Stimulated activated naive CD4-positive, alpha-beta T cell (primary cell): ENCODE results near the gene BBX.
A peak's percentile ranks its signal among the peaks of the same experiment; 100 is the strongest.

ENCODE experiments used
- DNase-seq, 6 experiments: peaks; one replicate each; lab custom pipeline; 2025; lab: John Stamatoyannopoulos, UW

The BBX gene

GRCh38 chr3:107522510-107523288, at the start of gene BBX:
TSS of gene BBX (plus strand) at chr3:107522962. CDS start at chr3:107710461, 187,499 bp downstream.
- peak; percentile 83 to 97 (median 96) for DNase-seq

- DNase-seq, result no peak
Measured at GRCh38 chr3:107476462-107476861, 46.3 kb upstream of the BBX start.

DNA sequence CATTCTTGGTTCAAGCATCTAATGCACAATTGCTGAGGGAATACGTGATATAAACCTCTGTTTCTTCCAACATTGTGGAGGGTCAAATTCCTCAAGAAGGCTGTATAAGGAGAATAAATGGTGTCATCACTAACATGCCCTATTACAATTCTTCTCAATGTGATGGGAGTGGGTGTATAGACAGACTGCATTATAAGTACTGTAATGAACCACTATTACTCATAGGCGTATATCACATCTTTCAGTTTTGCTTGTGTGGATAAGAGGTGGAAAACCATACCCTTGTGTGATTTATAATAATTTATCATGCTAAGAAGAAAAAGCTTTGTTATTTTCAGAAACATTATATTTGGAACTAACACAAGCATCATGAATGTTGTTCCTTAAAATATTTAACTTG, 35.3 kb upstream of the BBX start:
- no peak for DNase-seq

DNA sequence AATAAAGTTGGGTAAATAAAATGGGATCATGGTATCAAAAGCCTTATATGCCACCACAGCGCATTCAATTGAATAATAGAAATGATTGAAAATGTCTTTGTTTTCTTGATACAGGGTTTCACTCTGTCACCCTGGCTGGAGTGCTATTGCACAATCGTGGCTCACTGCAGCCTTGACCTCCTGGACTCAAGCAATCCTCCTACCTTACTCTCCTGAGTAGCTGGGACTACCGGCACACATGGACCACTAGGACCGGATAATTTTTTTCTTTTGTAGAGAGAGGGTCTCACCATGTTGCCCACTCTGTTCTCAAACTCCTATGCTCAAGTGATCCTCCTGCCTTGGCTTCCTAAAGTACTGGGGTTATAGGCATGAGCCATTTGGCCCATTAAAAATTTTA, 33.8 kb upstream of the BBX start:
- no peak for DNase-seq

GRCh38 chr3:107493134-107493533, 29.6 kb upstream of the BBX start:
- no peak for DNase-seq

DNA sequence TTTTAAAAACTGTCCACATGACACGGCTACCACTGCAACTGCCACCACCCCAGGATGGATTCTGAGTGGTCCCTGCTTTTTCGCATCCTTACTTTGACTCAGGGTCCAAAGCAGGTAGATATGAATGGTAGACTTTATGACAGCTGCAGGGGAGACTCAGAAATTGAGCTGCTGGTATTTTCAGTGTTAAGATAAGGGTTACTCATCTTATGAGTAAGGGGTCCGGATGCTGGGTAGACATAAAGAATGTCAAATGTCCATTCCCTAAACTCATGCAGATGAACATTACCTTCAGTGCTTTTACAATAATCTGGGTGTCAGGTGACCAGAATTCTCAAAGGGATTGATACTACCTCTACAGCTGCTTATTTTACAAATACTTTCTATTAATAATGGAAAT, 25.9 kb upstream of the BBX start:
- no peak for DNase-seq

DNA sequence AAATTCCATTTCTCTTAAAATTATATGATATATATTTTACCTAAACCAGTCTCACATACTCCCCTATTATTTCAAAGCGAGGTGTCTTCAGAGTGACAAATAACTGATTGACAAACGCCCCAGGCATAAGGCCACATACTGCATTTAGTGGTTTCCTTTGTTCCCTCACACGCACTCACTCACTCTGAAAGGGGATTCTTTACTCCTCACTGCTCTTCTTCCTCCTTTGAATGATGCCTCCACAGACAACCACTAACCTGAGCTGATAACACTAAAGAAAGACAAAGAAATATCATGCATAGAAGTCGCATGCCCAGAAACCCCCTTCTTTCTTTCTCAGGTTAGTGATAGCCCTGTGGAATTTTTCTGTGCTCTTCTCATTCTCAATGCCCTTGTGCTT, 24.1 kb upstream of the BBX start:
- DNase-seq, result no peak

- no peak for DNase-seq
Measured at GRCh38 chr3:107506458-107506857, 16.3 kb upstream of the BBX start.

DNA sequence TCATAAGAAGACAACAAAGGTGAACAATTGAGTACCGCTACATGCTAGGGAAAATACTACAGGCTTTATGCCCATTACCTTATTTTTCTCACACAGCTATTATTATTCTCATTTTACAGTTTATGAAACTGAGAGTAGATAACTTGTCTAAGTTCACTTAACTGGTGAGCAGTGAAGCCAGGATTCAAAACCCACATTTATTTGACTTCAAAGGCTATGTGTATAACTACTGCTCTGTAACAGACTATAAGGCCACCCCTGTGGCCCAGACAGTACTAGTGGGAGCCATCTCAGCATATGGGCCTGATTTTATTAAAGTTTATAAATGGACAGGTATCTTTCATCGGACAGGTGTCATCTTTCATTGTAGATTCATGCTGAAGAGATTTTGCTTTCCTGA, 14.4 kb upstream of the BBX start:
- DNase-seq, result no peak

DNA sequence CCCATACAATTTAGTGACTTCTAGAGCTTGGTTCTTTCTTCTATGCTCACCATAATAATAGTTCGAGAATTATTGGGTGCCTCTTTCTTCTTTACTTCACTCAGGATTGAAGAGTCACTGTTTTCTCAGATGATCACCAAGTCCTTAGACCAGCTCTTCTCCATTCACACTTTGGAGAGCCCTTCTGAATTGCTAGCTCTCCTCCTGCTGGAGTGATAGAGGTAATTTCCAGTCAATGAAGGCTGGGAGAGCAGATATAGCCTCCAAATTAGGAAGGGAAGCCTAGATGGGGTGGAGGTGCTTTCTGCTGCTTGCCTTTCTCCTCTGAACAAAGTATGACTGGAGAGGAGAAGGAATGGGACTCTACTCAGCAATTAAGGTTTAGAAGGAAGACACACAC, 10.7 kb upstream of the BBX start:
- no peak for DNase-seq

DNA sequence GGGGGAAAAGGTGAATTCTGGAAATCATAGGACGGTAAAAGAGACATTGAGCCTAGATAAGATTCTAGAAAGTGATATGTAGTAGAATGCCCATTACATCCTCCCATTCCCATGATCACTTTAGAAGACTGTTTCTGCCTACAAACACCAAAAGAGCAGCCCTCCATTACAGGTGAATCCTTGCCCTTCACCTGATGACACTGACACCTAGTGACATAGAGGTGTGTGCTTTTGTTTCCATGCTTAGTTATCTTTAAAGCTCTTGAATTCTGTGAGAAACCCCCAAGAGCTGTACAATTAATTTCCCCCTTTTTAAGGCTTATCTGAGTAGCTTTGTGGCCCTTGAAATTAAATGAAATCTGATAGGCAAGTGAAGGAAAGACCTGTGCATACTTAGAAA, 8.3 kb upstream of the BBX start:
- no peak for DNase-seq

DNA sequence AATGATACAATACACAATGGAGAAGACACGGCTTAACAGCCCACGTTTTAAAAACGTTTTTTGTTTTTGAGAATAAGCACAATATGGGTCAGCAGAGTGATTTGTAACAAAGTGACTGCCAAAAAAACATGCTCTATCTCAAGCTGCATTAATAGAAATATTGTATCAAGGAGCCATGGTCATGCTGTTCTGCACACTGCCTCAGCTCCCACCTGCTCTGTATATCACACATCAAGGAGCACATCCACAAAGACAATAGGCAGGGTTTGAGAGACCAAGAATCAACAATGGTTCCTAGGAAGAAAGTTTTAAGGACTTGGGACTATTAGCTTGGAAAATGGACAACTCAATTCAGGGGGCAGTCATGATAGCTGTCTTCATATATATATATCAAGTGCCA, 6.3 kb upstream of the BBX start:
- DNase-seq, result no peak

DNA sequence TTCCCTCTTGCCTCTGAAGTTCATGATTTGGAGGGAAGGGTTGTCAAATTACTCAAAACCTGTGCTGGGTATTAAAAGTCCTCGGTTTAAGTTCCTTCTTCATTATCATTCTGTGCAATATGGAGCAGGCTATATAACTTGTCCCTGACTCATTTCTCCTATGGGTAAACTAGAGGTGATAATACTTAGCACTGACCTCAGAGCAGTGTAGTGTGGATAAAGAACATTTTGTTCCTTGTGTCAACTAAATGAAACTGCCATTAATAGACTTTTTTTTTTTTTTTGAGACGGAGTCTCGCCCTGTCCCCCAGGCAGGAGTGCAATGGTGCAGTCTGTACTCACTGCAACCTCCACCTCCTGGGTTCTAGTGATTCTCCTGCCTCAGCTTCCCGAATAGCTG, 2.2 kb upstream of the BBX start:
- DNase-seq, result no peak

DNA sequence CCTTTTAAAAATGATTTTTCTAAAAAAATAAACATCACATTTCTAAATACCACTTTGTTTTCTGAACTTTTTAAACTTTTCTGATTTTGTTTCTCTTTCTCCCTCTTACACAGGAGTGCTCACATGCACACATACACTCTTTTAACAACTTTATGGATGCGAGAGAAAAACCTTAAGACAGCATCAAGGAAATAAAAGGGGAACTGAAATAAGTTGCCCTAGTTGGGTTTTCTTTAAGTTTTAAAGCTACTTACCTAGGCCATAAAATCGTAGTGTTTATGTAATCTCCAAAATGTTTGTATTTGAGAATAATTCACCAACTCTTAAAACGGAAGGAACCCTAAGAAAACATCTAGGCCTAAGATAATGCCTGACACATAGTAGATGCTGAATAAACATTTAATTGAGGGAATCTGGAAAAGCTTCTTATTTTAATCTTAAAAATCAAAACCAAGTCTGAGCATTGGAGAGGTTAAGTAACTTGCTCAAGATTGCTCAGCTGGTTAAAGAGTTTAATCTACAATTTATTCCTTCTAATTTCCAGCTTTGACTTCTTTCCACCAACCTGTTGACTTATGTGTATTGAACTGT, 1.2 kb upstream of the BBX start:
- no peak for DNase-seq

GRCh38 chr3:107523289-107523538, 452 bp downstream of the BBX start:
- peak; percentile 55 to 84 (median 65) for DNase-seq

GRCh38 chr3:107523539-107524325, 970 bp downstream of the BBX start:
- peak in 4 of 6 experiments; percentile 2 to 75 (median 48) for DNase-seq

GRCh38 chr3:107524326-107524840, 1.6 kb downstream of the BBX start:
- DNase-seq, result peak in 5 of 6 experiments; percentile 1 to 74 (median 36)

DNA sequence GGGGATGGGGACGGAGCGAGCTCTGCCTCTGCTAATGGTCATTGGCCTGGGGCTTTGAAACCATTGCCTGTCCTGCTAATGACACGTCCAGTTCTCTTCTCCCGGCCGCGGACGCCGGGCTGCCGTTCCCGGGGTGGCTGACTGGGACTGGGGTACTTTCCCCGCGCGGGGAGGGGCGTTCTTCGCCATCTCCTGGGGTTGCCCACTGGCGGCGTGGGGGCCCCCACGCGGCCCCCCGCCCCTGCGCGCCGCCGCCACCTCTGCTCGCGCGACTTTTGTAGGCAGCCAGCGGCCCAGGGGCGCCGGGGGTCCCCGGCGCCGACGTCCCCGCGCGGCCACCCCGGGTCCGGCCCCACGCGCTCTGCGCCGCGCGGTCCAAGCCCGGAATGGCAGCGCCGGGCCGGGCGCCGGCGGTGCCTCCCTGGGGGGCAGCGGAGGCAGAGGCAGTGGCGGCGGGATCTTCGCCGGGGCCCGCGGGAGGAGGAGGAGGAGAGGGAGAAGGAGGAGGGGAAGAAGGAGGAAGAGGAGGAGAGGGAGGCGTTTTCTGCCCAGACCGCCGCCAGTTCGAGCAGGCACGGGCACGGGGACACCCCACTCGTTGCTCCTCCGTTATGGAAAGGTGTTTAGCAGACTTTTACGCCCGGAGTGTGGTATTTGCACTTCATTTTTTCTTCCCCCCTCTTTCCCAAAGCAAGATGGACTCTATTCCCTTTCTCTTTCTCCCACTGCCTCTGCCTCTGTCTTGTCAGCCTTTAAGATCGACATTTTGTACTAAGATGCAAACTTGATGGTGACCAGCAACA, 2.3 kb downstream of the BBX start:
- DNase-seq, result peak in 5 of 6 experiments; percentile 40 to 55 (median 44)

DNA sequence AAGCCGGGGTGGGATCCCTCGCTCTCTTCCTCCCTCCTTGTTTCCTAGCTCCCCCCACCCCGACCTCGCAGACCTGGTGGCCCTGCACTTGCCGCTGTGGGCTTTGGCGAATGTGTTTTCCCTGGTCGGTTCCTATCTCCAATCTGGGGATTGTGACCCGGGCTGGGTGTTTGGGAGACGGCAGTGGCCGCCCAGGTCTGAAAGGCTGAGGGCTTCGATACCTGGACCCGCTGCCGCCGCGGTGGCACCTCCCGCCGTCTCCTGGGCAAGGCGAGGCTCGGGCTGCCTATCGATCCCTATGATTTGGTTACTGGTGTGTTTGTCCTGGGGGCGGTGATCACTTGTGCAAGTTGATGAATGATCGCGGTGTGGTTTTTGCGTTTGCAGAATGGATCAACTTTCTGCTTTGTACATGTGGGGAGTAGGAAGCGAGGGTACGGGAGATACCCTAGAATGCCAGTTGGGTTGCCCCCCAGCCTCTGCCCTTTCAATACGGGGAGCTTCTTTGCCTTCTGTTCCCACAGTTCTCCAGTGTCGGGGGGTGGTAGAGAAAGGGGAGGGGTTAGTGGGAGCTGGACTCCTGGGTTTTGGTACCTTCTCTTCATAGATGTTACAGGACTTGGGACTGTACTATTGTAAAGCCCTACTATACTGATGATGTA, 3.0 kb downstream of the BBX start:
- DNase-seq, result peak in 3 of 6 experiments; percentile 22 to 40 (median 25)

GRCh38 chr3:107531917-107532469, 9.2 kb downstream of the BBX start:
- DNase-seq, result no peak

DNA sequence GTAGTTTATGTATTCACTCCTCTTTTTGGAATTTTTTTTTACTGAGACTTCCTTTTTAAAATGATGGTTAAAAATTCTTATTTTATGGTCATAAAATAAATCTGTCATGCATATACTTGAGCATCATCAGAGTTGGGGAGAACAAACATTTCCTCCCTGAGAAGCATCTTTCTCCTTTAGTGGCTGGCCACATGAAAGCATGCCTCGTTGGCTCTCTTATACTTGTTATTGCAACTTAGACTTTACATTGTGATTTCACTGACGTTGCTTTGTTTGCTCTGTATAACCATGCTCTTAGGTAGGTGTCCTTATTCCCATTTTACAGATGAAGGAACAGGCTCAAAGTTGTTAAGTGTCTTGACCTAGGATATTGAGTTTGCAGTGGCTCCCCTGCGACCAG, 18.1 kb downstream of the BBX start:
- peak in 1 of 6 experiments; percentile 7 for DNase-seq
